CD4-positive, alpha-beta T cell treated with Interleukin-15 for 4 hours (primary cell): ENCODE results near the gene LIPT2.

Experiments
- DNase-seq: peaks from one replicate; pipeline ENCODE4 v3.0.0-alpha.2; 2020; ENCODE audit warnings: low spot score

LIPT2 gene

GRCh38 chr11:74464746-74465145, 28.8 kb downstream of the LIPT2 start:
- DNase-seq = no peak

GRCh38 chr11:74463216-74463615, 30.3 kb downstream of the LIPT2 start:
- DNase-seq = no peak

GRCh38 chr11:74462631-74463030, 30.9 kb downstream of the LIPT2 start:
- no peak for DNase-seq

- DNase-seq = no peak
These were observed 31.5 kb downstream of the LIPT2 start for GRCh38 chr11:74462009-74462408.

GRCh38 chr11:74460481-74461154, 32.9 kb downstream of the LIPT2 start:
- DNase-seq = no peak

- DNase-seq = no peak
These were observed 33.5 kb downstream of the LIPT2 start for GRCh38 chr11:74460065-74460464.

- no peak for DNase-seq
These were observed 33.9 kb downstream of the LIPT2 start for GRCh38 chr11:74459584-74459983.

- no peak for DNase-seq
These were observed 36.2 kb downstream of the LIPT2 start for GRCh38 chr11:74457356-74457755.

GRCh38 chr11:74453373-74453975, 40.0 kb downstream of the LIPT2 start:
- DNase-seq = peak; percentile 55

- DNase-seq = no peak
These were observed 41.2 kb downstream of the LIPT2 start for GRCh38 chr11:74452366-74452765.

- no peak for DNase-seq
These were observed 43.2 kb downstream of the LIPT2 start for GRCh38 chr11:74450318-74450717.

GRCh38 chr11:74449369-74449931, 44.1 kb downstream of the LIPT2 start:
- DNase-seq = peak; percentile 68

- DNase-seq = no peak
These were observed 45.8 kb downstream of the LIPT2 start for GRCh38 chr11:74447720-74448119.

- no peak for DNase-seq
These were observed 47.0 kb downstream of the LIPT2 start for GRCh38 chr11:74446532-74446938.

- no peak for DNase-seq
These were observed 49.2 kb downstream of the LIPT2 start for GRCh38 chr11:74444173-74444826.

- no peak for DNase-seq
These were observed 50.3 kb downstream of the LIPT2 start for GRCh38 chr11:74443071-74443864.

- no peak for DNase-seq
These were observed 50.9 kb downstream of the LIPT2 start for GRCh38 chr11:74442636-74443035.
